ENCODE measurements around the gene LRRK2.

DNA sequence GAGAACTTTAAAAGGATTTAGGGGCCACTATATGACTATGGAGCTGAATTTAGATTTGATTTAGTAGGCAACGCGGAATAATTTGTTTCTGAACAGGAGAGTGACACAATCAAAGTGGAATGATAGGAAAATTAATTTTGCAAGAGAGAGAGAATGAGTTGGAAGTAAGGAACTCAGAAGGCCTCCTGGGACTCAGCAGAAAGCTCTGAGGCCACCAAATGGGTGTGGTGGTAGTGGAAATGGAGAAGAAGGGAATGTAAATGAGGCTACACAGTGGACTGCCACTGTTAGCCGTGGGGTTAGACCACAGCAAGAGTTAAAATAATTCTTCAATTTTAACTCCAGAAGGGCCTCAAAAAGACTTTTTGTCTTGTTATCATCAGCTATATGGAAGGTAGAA lies 102.7 kb downstream of the LRRK2 start:
- TF ChIP-seq, protein P1, sequence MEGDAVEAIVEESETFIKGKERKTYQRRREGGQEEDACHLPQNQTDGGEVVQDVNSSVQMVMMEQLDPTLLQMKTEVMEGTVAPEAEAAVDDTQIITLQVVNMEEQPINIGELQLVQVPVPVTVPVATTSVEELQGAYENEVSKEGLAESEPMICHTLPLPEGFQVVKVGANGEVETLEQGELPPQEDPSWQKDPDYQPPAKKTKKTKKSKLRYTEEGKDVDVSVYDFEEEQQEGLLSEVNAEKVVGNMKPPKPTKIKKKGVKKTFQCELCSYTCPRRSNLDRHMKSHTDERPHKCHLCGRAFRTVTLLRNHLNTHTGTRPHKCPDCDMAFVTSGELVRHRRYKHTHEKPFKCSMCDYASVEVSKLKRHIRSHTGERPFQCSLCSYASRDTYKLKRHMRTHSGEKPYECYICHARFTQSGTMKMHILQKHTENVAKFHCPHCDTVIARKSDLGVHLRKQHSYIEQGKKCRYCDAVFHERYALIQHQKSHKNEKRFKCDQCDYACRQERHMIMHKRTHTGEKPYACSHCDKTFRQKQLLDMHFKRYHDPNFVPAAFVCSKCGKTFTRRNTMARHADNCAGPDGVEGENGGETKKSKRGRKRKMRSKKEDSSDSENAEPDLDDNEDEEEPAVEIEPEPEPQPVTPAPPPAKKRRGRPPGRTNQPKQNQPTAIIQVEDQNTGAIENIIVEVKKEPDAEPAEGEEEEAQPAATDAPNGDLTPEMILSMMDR (IDR thresholded peaks at IDR 0.05; ENCODE audit: insufficient read depth, low read length), result no peak
- TF ChIP-seq GABPA (IDR thresholded peaks at IDR 0.05; ENCODE audit: low read depth), result no peak

All from HL-60 (cell line).